Testis (tissue), 2 donors: Measurements from ENCODE around the gene PHLDA3.

ENCODE experiments used
- CTCF ChIP-seq, 3 experiments: fragments of 450-650 bp in 2 of 3; fragments of 200-600 bp in 1 of 3; sonication (generic) in 1 of 3; IDR thresholded peaks; one replicate each; pipeline ENCODE4 v1.5.1; 2016 to 2019; ENCODE audit warnings: antibody characterized with exemption in 3 of 3, mild to moderate bottlenecking in 2 of 3, moderate library complexity in 1 of 3
- POLR2A ChIP-seq: fragments of 450-650 bp; IDR thresholded peaks from one replicate; pipeline ENCODE4 v1.6.1; 2017; ENCODE audit warnings: antibody characterized with exemption, mild to moderate bottlenecking, moderate library complexity

- TF ChIP-seq CTCF (IDR thresholded peaks at IDR 0.05): no peak
- TF ChIP-seq POLR2A: no peak
These were observed 24.2 kb downstream of the PHLDA3 start for GRCh38 chr1:201444792-201445191.
